K562 (cell line): ENCODE results near the gene CLEC19A. TPM values are rescaled to one million over a fixed set of nuclear protein-coding genes. Genes with fewer than 3 reads are reported as not detected.

Experiments
- ATAC-seq: fragments of 200-7000 bp; cut with Tn5 transposase; 3 replicates; pipeline ENCODE4 v1.9.1; 2020; ENCODE audit warnings: moderate library complexity
- BruUV-seq: library from RNA; stranded (reverse); fragments of 400-500 nt; replicated peaks from 2 replicates; lab custom pipeline; 2021; lab: Mats Ljungman, UMichigan
- CTCF ChIA-PET: fragments of 300-600 bp; formaldehyde crosslinking; extraction: SDS; loops from one replicate; lab custom pipeline; 2021; ENCODE audit warnings: low intra/inter-chr PET ratio; lab: Yijun Ruan, JAX
- POLR2A ChIA-PET: fragments of 300-600, 350-650 bp; sonication (Branson Sonifier 250); formaldehyde crosslinking; extraction: SDS; loops from one replicate; lab custom pipeline; 2021; ENCODE audit warnings: antibody characterized with exemption, inconsistent platforms; lab: Yijun Ruan, JAX
- DNase-seq, 4 experiments: peaks; one replicate each; pipeline versions ENCODE4 v3.0.0 to v3.0.0-alpha.2; 2011 to 2018; ENCODE audit warnings: low spot score in 3 of 4, mixed read lengths in 3 of 4; ENCODE audit errors: extremely low read depth in 1 of 4
- FAIRE-seq: peaks from 2 replicates; lab custom pipeline; 2011; peaks lifted over from hg19 to GRCh38; lab: Jason Lieb, UNC
- H2AFZ ChIP-seq: 2 replicates; pipeline ENCODE4 v1.6.0; 2011; ENCODE audit warnings: low read depth, low read length, control low read depth, inconsistent platforms
- H3K27ac ChIP-seq: fragments of 200-600 bp; 3 replicates; pipeline ENCODE4 v1.8.0; 2011; ENCODE audit warnings: low read depth, mild to moderate bottlenecking, control low read depth, inconsistent platforms, low read length, moderate library complexity, mixed read lengths; ENCODE audit errors: extremely low read depth
- H3K27me3 ChIP-seq, 2 experiments: fragments of 300-600 bp in 1 of 2; 2 replicates in 1 of 2; 3 replicates in 1 of 2; pipeline versions ENCODE4 v1.6.0 to v1.8.0; 2011; ENCODE audit warnings: inconsistent platforms in 2 of 2, low read length in 2 of 2, mild to moderate bottlenecking in 1 of 2, mixed read lengths in 1 of 2, moderate library complexity in 1 of 2; ENCODE audit not compliant: control insufficient read depth in 2 of 2, insufficient read depth in 2 of 2
- H3K36me3 ChIP-seq: fragments of 300-600 bp; 3 replicates; pipeline ENCODE4 v1.8.0; 2011; ENCODE audit warnings: mild to moderate bottlenecking, low read length, inconsistent platforms; ENCODE audit not compliant: control insufficient read depth, insufficient read depth
- H3K4me1 ChIP-seq, 2 experiments: fragments of 200-600 bp in 1 of 2; replicated peaks in 1 of 2; 2 replicates in 1 of 2; 3 replicates in 1 of 2; pipeline versions ENCODE4 v1.5.1 to v1.8.0; 2011; ENCODE audit warnings: inconsistent platforms in 2 of 2, low read length in 2 of 2, mild to moderate bottlenecking in 1 of 2, mixed read lengths in 1 of 2, moderate library complexity in 1 of 2; ENCODE audit not compliant: control insufficient read depth in 2 of 2, insufficient read depth in 2 of 2
- H3K4me2 ChIP-seq: 2 replicates; pipeline ENCODE4 v1.6.1; 2011; ENCODE audit warnings: low read length, control low read depth, inconsistent platforms, mixed read lengths; ENCODE audit not compliant: insufficient read depth
- H3K4me3 ChIP-seq: fragments of 200-600 bp; sonication (generic), shearing (Covaris generic); 2 replicates; pipeline ENCODE4 v1.5.1; 2016; ENCODE audit warnings: control low read depth, inconsistent platforms
- H3K79me2 ChIP-seq: fragments of 200-600 bp; 3 replicates; pipeline ENCODE4 v1.8.0; 2011; ENCODE audit warnings: low read length, inconsistent platforms; ENCODE audit not compliant: control insufficient read depth, insufficient read depth
- H3K9ac ChIP-seq, 2 experiments: 2 replicates each; pipeline versions ENCODE4 v1.6.0 to v1.6.1; 2011; ENCODE audit warnings: low read depth in 2 of 2, low read length in 2 of 2, control low read depth in 1 of 2, inconsistent platforms in 1 of 2, mild to moderate bottlenecking in 1 of 2, mixed read lengths in 1 of 2; ENCODE audit not compliant: insufficient read depth in 1 of 2
- H3K9me1 ChIP-seq: one replicate; pipeline ENCODE4 v1.6.0; 2011; ENCODE audit warnings: inconsistent platforms, mild to moderate bottlenecking, low read length, moderate library complexity; ENCODE audit not compliant: control insufficient read depth, insufficient read depth
- H3K9me3 ChIP-seq: replicated peaks from 2 replicates; pipeline ENCODE4 v1.5.1; 2011; ENCODE audit warnings: low read depth, low read length, inconsistent platforms; ENCODE audit not compliant: control insufficient read depth, insufficient read depth
- H4K20me1 ChIP-seq: replicated peaks from 2 replicates; pipeline ENCODE4 v1.6.1; 2011; ENCODE audit warnings: low read length, inconsistent platforms, mixed read lengths; ENCODE audit not compliant: control insufficient read depth, insufficient read depth
- ETS1 ChIP-seq: conservative IDR thresholded peaks from 2 replicates; pipeline ENCODE4 v1.6.1; 2011; ENCODE audit warnings: low read depth, mild to moderate bottlenecking, low read length; ENCODE audit not compliant: control insufficient read depth
- HOMEZ ChIP-seq: fragments of 250-450 bp; sonication (Bioruptor Pico); IDR thresholded peaks from 2 replicates; pipeline ENCODE4 v1.4.0; 2020; ENCODE audit warnings: mild to moderate bottlenecking, moderate library complexity
- KDM2B ChIP-seq: fragments of 250-450 bp; sonication (Bioruptor Pico); IDR thresholded peaks from 2 replicates; pipeline ENCODE4 v1.8.0; 2021; ENCODE audit warnings: mild to moderate bottlenecking, moderate library complexity
- KLF16 ChIP-seq: IDR thresholded peaks from 2 replicates; pipeline ENCODE4 v1.6.1; 2016; ENCODE audit warnings: antibody characterized with exemption
- NEUROD1 ChIP-seq: fragments of 150-350 bp; IDR thresholded peaks from 2 replicates; pipeline ENCODE4 v1.6.1; 2014; ENCODE audit warnings: borderline replicate concordance, low read length, low read depth; ENCODE audit not compliant: partially characterized antibody
- PHF21A ChIP-seq: fragments of 450-650 bp; IDR thresholded peaks from 2 replicates; pipeline ENCODE4 v1.6.1; 2017; ENCODE audit warnings: low read depth, borderline replicate concordance
- SRSF1 ChIP-seq: fragments of 200-400 bp; formaldehyde crosslinking; IDR thresholded peaks from 2 replicates; pipeline ENCODE4 v1.6.1; 2017; ENCODE audit warnings: mild to moderate bottlenecking, low read depth, low read length, moderate library complexity
- U2AF2 ChIP-seq: fragments of 200-400 bp; formaldehyde crosslinking; optimal IDR thresholded peaks from 2 replicates; pipeline ENCODE3; 2017; ENCODE audit warnings: low read depth, mild to moderate bottlenecking, low read length
- ZFP36 ChIP-seq: fragments of 150-350 bp; IDR thresholded peaks from 2 replicates; pipeline ENCODE4 v1.6.1; 2018; ENCODE audit warnings: low read length, low read depth; ENCODE audit not compliant: partially characterized antibody
- ZNF12 ChIP-seq: sonication (generic); formaldehyde crosslinking; IDR thresholded peaks from 2 replicates; pipeline ENCODE4 v1.4.0; 2020; ENCODE audit warnings: mild to moderate bottlenecking, missing genetic modification reagents
- ZNF133 ChIP-seq: fragments of 250-450 bp; sonication (Bioruptor Pico); IDR thresholded peaks from 2 replicates; pipeline ENCODE4 v1.4.0; 2020; ENCODE audit warnings: mild to moderate bottlenecking
- ZNF140 ChIP-seq: fragments of 250-450 bp; sonication (Bioruptor Pico); IDR thresholded peaks from 2 replicates; pipeline ENCODE4 v1.8.0; 2021; ENCODE audit warnings: moderate library complexity, mild to moderate bottlenecking, inconsistent platforms
- WGBS: fragments of 100-300 bp; shearing (Covaris generic); methylation state at CpG from one replicate; pipeline ENCODE4 v1.1.6; 2016; ENCODE audit warnings: low coverage, mixed read lengths; ENCODE audit not compliant: insufficient coverage; ENCODE audit errors: missing lambda C conversion rate; 5-methylcytosine and 5-hydroxymethylcytosine counted together
- in situ Hi-C: fragments of 300-500 bp; cut with MboI; formaldehyde crosslinking; loops from 4 replicates; pipeline ENCODE4 v1.15.0; 2018; ENCODE audit warnings: inconsistent platforms, mixed read lengths
- intact Hi-C: fragments of 100-400 bp; cut with micrococcal nuclease; formaldehyde crosslinking; loops from 2 replicates; pipeline ENCODE4 v1.14.2; 2022
- polyA plus RNA-seq, 8 experiments: library from polyadenylated mRNA; depleted of rRNA in 4 of 8; stranded (reverse) in 5 of 8; unstranded in 3 of 8; fragments of >200 nt; fragmentation: Nextera tagmentation in 2 of 8; fragmentation: Illumina TruSeq in 1 of 8; extraction: Ambion mirVana in 2 of 8; extraction: Trizol in 1 of 8; gene quantifications; 2 replicates each; pipeline versions ENCODE4 v1.2.1 to v1.2.3, GENCODE V29; 2011 to 2014; ENCODE audit warnings: inconsistent platforms in 1 of 8, missing spikeins in 1 of 8
- total RNA-seq, 7 experiments: library from RNA; depleted of rRNA in 6 of 7; stranded (reverse); fragments of >200 nt in 6 of 7; fragmentation: Illumina TruSeq in 2 of 7; extraction: Trizol in 2 of 7; gene quantifications; 2 replicates each; pipeline versions ENCODE4 v1.2.1 to v1.2.3, GENCODE V29; 2011 to 2021; ENCODE audit warnings: low replicate concordance in 1 of 7

Gene CLEC19A
- total and polyA plus RNA-seq, 9 of the 15 experiments (the other 6 are each of a cell fraction or from before 2014, with no cell fraction given): not detected

- in situ Hi-C loops (no loop called here), intact Hi-C loops (no loop called here)
- Histone ChIP-seq H3K9ac (no peak overlapping the region), H3K79me2 (no peaks in the 10 kb centered on the region), H3K4me1 (no peaks in the 10 kb centered on the region), H3K9me3 (no peaks in the 10 kb centered on the region), H3K4me3 (no peak overlapping the region), H3K27ac (no peak overlapping the region), H3K9me1 (no peaks in the 10 kb centered on the region), H4K20me1 (no peaks in the 10 kb centered on the region; the same call in 1 of the 2 replicates), H3K4me2 (no peak overlapping the region), H2AFZ (no peak overlapping the region), H3K27me3 (peaks cover 0 to 5% of the 10 kb centered on the region in 2 experiments; a peak in 2 of 5 replicates), H3K36me3 (no peaks in the 10 kb centered on the region)
- CTCF ChIA-PET: no interaction called here
- TF ChIP-seq ZNF12 (CRISPR knock-in tag): no peak
- DNase-seq (no peak), ATAC-seq (no peak), FAIRE-seq (no peak)
- POLR2A ChIA-PET: interaction anchor here (0.7 kb wide), 1 partner anchor 13 kb away, joined by 3 read pairs; no protein-coding TSS in a partner anchor
- BruUV-seq: no TSS peak
- 0% methylated on average over 1 of the region's 1 CpG for WGBS
Measured at GRCh38 chr16:19274165-19274797, 11.2 kb upstream of the CLEC19A start.

- in situ Hi-C loops: no loop called here
- no peaks in the 10 kb centered on the region; the same call in 1 of the 2 replicates for H4K20me1 ChIP-seq
- H3K27me3 ChIP-seq: no peaks in the 10 kb centered on the region; a peak in 1 of 5 replicates
- no peaks in the 10 kb centered on the region for H3K9me3 ChIP-seq
- ATAC-seq: no peak
- no peak overlapping the region for H2AFZ ChIP-seq
- H3K4me2 ChIP-seq: no peak overlapping the region
- no peak for FAIRE-seq
- ChIA-PET CTCF (no interaction called here), POLR2A (no interaction called here)
- no peak overlapping the region for H3K4me3 ChIP-seq
- no peak for DNase-seq
- no peaks in the 10 kb centered on the region for H3K79me2 ChIP-seq
- H3K36me3 ChIP-seq: no peaks in the 10 kb centered on the region
- H3K27ac ChIP-seq: no peak overlapping the region
- WGBS: 0% methylated on average over 2 of the region's 2 CpGs
- intact Hi-C loops: no loop called here
- no TSS peak for BruUV-seq
- no peaks in the 10 kb centered on the region for H3K4me1 ChIP-seq
- H3K9ac ChIP-seq: no peak overlapping the region
- no peaks in the 10 kb centered on the region for H3K9me1 ChIP-seq
- TF ChIP-seq PHF21A (no peak), KLF16 (no peak), HOMEZ (CRISPR knock-in tag) (no peak), ETS1 (no peak), ZNF133 (no peak), NEUROD1 (no peak), SRSF1 (no peak), KDM2B (CRISPR knock-in tag) (no peak), ZNF140 (CRISPR knock-in tag) (no peak), ZFP36 (no peak), U2AF2 (no peak)
Measured at GRCh38 chr16:19278403-19278802, 7.1 kb upstream of the CLEC19A start.
